H1 (cell line): ENCODE measurements around the gene ASGR2. TPM values are rescaled to one million over a fixed set of nuclear protein-coding genes. Genes with fewer than 3 reads are reported as not detected.
"Not testable (repeated sequence)": the region's sequence is repeated elsewhere in the genome, so short reads cannot be mapped to it uniquely, and the experiment has no call there.

ENCODE experiments used
- CTCF ChIA-PET: fragments of 300-600 bp; sonication (Branson Sonifier 250); formaldehyde crosslinking; loops from one replicate; lab custom pipeline; 2021; ENCODE audit not compliant: partially characterized antibody; lab: Charles Lee
- POLR2A ChIA-PET: fragments of 300-600 bp; sonication (Branson Sonifier 250); formaldehyde crosslinking; loops from one replicate; lab custom pipeline; 2021; ENCODE audit warnings: inconsistent platforms; ENCODE audit not compliant: partially characterized antibody; lab: Charles Lee
- DNase-seq, 2 experiments: peaks; one replicate each; pipeline versions ENCODE4 v3.0.0 to v3.0.0-alpha.2; 2010 to 2022; ENCODE audit warnings: low spot score in 2 of 2, low read depth in 1 of 2, mixed read lengths in 1 of 2
- FAIRE-seq: peaks from 2 replicates; lab custom pipeline; 2011; peaks lifted over from hg19 to GRCh38; lab: Jason Lieb, UNC
- H2AFZ ChIP-seq: 2 replicates; pipeline ENCODE4 v1.8.1; 2012; ENCODE audit warnings: low read length, inconsistent platforms
- H2AK5ac ChIP-seq: 2 replicates; pipeline ENCODE4 v1.6.1; 2013; ENCODE audit warnings: low read depth, low read length
- H2BK120ac ChIP-seq: replicated peaks from 2 replicates; pipeline ENCODE3; 2013; ENCODE audit warnings: low read depth, low read length, inconsistent platforms
- H2BK12ac ChIP-seq: 2 replicates; pipeline ENCODE4 v1.6.1; 2013; ENCODE audit warnings: low read depth, low read length
- H2BK15ac ChIP-seq: 2 replicates; pipeline ENCODE4 v1.6.1; 2013; ENCODE audit warnings: low read length
- H2BK20ac ChIP-seq: 2 replicates; pipeline ENCODE4 v1.6.1; 2013; ENCODE audit warnings: low read length
- H2BK5ac ChIP-seq: 2 replicates; pipeline ENCODE4 v1.6.1; 2013; ENCODE audit warnings: low read depth, low read length
- H3K14ac ChIP-seq: 2 replicates; pipeline ENCODE4 v1.6.1; 2013; ENCODE audit warnings: inconsistent platforms; ENCODE audit not compliant: insufficient read length
- H3K18ac ChIP-seq: 2 replicates; pipeline ENCODE4 v1.6.1; 2013; ENCODE audit warnings: low read length; ENCODE audit errors: extremely low read depth
- H3K23ac ChIP-seq: 2 replicates; pipeline ENCODE4 v1.6.1; 2013; ENCODE audit warnings: inconsistent platforms; ENCODE audit not compliant: insufficient read length
- H3K23me2 ChIP-seq: 2 replicates; pipeline ENCODE4 v1.6.1; 2013; ENCODE audit warnings: low read depth, low read length
- H3K27ac ChIP-seq: 2 replicates; pipeline ENCODE4 v1.6.1; 2011; ENCODE audit warnings: low read depth, low read length, inconsistent platforms
- H3K27me3 ChIP-seq, 4 experiments: replicated peaks in 1 of 4; 1 replicate in 1 of 4; 2 replicates in 3 of 4; pipeline versions ENCODE4 v1.6.1 to v1.8.1; 2011 to 2013; ENCODE audit warnings: low read length in 3 of 4, mild to moderate bottlenecking in 3 of 4, inconsistent platforms in 2 of 4, mixed read lengths in 2 of 4, moderate library complexity in 1 of 4; ENCODE audit not compliant: control insufficient read depth in 3 of 4, insufficient read depth in 3 of 4; ENCODE audit errors: extremely low read depth in 1 of 4
- H3K36me3 ChIP-seq, 4 experiments: 2 replicates each; pipeline versions ENCODE4 v1.6.1 to v1.8.1; 2011 to 2013; ENCODE audit warnings: mild to moderate bottlenecking in 4 of 4, low read length in 3 of 4, moderate library complexity in 2 of 4, control low read depth in 1 of 4, inconsistent platforms in 1 of 4; ENCODE audit not compliant: insufficient read depth in 4 of 4, control insufficient read depth in 2 of 4
- H3K4ac ChIP-seq: replicated peaks from 2 replicates; pipeline ENCODE3; 2013; ENCODE audit warnings: low read length, low read depth, mixed read lengths, inconsistent platforms; ENCODE audit not compliant: insufficient read length
- H3K4me1 ChIP-seq, 4 experiments: replicated peaks in 1 of 4; 1 replicate in 1 of 4; 2 replicates in 3 of 4; pipeline versions ENCODE4 v1.6.1 to v1.8.1; 2011 to 2013; ENCODE audit warnings: low read length in 3 of 4, inconsistent platforms in 2 of 4, mixed read lengths in 1 of 4; ENCODE audit not compliant: insufficient read depth in 4 of 4, control insufficient read depth in 3 of 4
- H3K4me2 ChIP-seq, 2 experiments: 2 replicates each; pipeline versions ENCODE4 v1.6.1 to v1.8.1; 2011 to 2013; ENCODE audit warnings: low read depth in 2 of 2, low read length in 2 of 2, control low read depth in 1 of 2, inconsistent platforms in 1 of 2, mild to moderate bottlenecking in 1 of 2; ENCODE audit not compliant: insufficient read depth in 1 of 2
- H3K4me3 ChIP-seq, 4 experiments: fragments of 200-600, 300-600 bp in 1 of 4; sonication (generic), shearing (Covaris generic), sonication (Bioruptor Twin) in 1 of 4; 2 replicates each; pipeline versions ENCODE4 v1.5.1 to v1.8.1; 2011 to 2016; ENCODE audit warnings: low read length in 4 of 4, low read depth in 3 of 4, control low read depth in 2 of 4, inconsistent platforms in 2 of 4, mild to moderate bottlenecking in 2 of 4, mixed read lengths in 1 of 4, moderate library complexity in 1 of 4; ENCODE audit not compliant: insufficient read depth in 2 of 4; ENCODE audit errors: extremely low read depth in 1 of 4
- H3K56ac ChIP-seq: replicated peaks from 2 replicates; pipeline ENCODE3; 2013; ENCODE audit warnings: low read depth, mild to moderate bottlenecking, mixed read lengths, low read length, inconsistent platforms; ENCODE audit not compliant: insufficient read length
- H3K79me1 ChIP-seq: 2 replicates; pipeline ENCODE4 v1.6.1; 2013; ENCODE audit warnings: low read depth, low read length, control low read depth
- H3K79me2 ChIP-seq, 2 experiments: 2 replicates each; pipeline versions ENCODE4 v1.6.1 to v1.8.1; 2012 to 2013; ENCODE audit warnings: low read length in 2 of 2, mild to moderate bottlenecking in 2 of 2, inconsistent platforms in 1 of 2; ENCODE audit not compliant: insufficient read depth in 2 of 2, control insufficient read depth in 1 of 2
- H3K9ac ChIP-seq, 4 experiments: replicated peaks in 1 of 4; 1 replicate in 1 of 4; 2 replicates in 3 of 4; pipeline versions ENCODE4 v1.6.1 to v1.8.1; 2011 to 2013; ENCODE audit warnings: low read depth in 3 of 4, low read length in 3 of 4, control low read depth in 2 of 4, mild to moderate bottlenecking in 2 of 4, moderate library complexity in 2 of 4, inconsistent platforms in 1 of 4; ENCODE audit errors: extremely low read depth in 1 of 4
- H3K9me3 ChIP-seq, 2 experiments: 2 replicates each; pipeline versions ENCODE4 v1.6.1 to v1.8.1; 2012 to 2013; ENCODE audit warnings: mild to moderate bottlenecking in 2 of 2, moderate library complexity in 2 of 2, control low read depth in 1 of 2, inconsistent platforms in 1 of 2, low read depth in 1 of 2, low read length in 1 of 2, mixed read lengths in 1 of 2; ENCODE audit not compliant: insufficient read depth in 2 of 2
- H4K20me1 ChIP-seq, 2 experiments: replicated peaks in 1 of 2; 2 replicates each; pipeline versions ENCODE3 to v1.8.1; 2011 to 2013; ENCODE audit warnings: inconsistent platforms in 2 of 2, low read length in 2 of 2, mild to moderate bottlenecking in 1 of 2; ENCODE audit not compliant: insufficient read depth in 2 of 2, control insufficient read depth in 1 of 2
- H4K5ac ChIP-seq: 2 replicates; pipeline ENCODE4 v1.6.1; 2013; ENCODE audit warnings: low read length, low read depth, mixed read lengths, inconsistent platforms; ENCODE audit not compliant: insufficient read length
- H4K8ac ChIP-seq: 2 replicates; pipeline ENCODE4 v1.8.0; 2013; ENCODE audit warnings: mild to moderate bottlenecking, moderate library complexity, low read length, inconsistent platforms; ENCODE audit not compliant: insufficient read depth; ENCODE audit errors: extremely low read depth
- H4K91ac ChIP-seq: replicated peaks from 2 replicates; pipeline ENCODE3; 2013; ENCODE audit warnings: low read length, mixed read lengths, inconsistent platforms; ENCODE audit not compliant: insufficient read length
- RAD21 ChIP-seq, 2 experiments: IDR thresholded peaks in 1 of 2; conservative IDR thresholded peaks in 1 of 2; 2 replicates each; pipeline ENCODE4 v1.6.1; 2011; ENCODE audit warnings: low read depth in 2 of 2, low read length in 2 of 2, improper control_type of control experiment in 1 of 2, inconsistent platforms in 1 of 2, mild to moderate bottlenecking in 1 of 2, moderate library complexity in 1 of 2
- WGBS, 2 experiments: shearing (Covaris generic) in 1 of 2; methylation state at CpG; one replicate each; pipeline versions ENCODE4 v1.1.6 to v1.1.7; 2013 to 2015; ENCODE audit warnings: low lambda C conversion rate in 2 of 2, mixed read lengths in 2 of 2, inconsistent platforms in 1 of 2, low coverage in 1 of 2, missing lambda C conversion rate in 1 of 2; ENCODE audit not compliant: insufficient replicate concordance in 2 of 2, insufficient coverage in 1 of 2, insufficient read length in 1 of 2; ENCODE audit errors: extremely low coverage in 1 of 2, missing lambda C conversion rate in 1 of 2; 5-methylcytosine and 5-hydroxymethylcytosine counted together
- polyA plus RNA-seq, 7 experiments: library from polyadenylated mRNA; depleted of rRNA in 3 of 7; stranded (reverse) in 5 of 7; unstranded in 2 of 7; fragments of >200 nt in 5 of 7; fragments of 200-250 nt in 2 of 7; gene quantifications; 1 replicate in 5 of 7; 2 replicates in 1 of 7; 4 replicates in 1 of 7; pipeline versions ENCODE4 v1.2.1 to v1.2.3, GENCODE V29; 2011 to 2013; ENCODE audit warnings: missing spikeins in 2 of 7, mixed read lengths in 2 of 7
- total RNA-seq: library from RNA; stranded (reverse); fragmentation: NEBNext Ultra II Directional; extraction: Animal tissue kit (Norgen Biotek cat#: 25700); gene quantifications from 2 replicates; pipeline ENCODE4 v1.2.1, GENCODE V29; 2021

ASGR2 gene
- total and polyA plus RNA-seq, 2 of the 8 experiments (the other 6 are each of a cell fraction or from before 2014, with no cell fraction given): 0.91 TPM; not detected in 1

DNA sequence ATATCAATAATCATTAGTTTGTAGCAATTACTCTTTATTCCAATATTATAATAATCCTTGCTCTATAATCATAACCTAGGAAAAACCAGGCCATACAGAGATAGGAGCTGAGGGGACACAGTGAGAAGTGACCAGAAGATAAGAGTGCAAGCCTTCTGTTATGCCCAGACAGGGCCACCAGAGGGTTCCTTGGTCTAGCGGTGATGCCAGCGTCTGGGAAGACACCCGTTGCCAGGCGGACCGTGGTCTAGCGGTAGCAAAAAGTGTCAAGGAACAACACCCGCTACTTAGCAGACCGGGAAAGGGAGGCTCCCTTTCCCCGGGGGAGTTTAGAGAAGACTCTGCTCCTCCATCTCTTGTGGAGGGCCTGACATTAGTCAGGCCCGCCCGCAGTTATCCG lies 11.8 kb upstream of the ASGR2 start:
- H3K9ac ChIP-seq, H3K27me3 ChIP-seq, H2BK20ac ChIP-seq, H3K23me2 ChIP-seq, H2BK12ac ChIP-seq, H2AK5ac ChIP-seq, H3K4me3 ChIP-seq, H3K23ac ChIP-seq, H2AFZ ChIP-seq, H3K4me2 ChIP-seq, H3K9me3 ChIP-seq, H4K5ac ChIP-seq, H4K91ac ChIP-seq, H2BK15ac ChIP-seq, H3K79me2 ChIP-seq, H2BK120ac ChIP-seq, H3K79me1 ChIP-seq, H2BK5ac ChIP-seq, H3K4ac ChIP-seq, FAIRE-seq, DNase-seq, H3K36me3 ChIP-seq, H3K18ac ChIP-seq, H4K8ac ChIP-seq, H3K27ac ChIP-seq, H3K14ac ChIP-seq, H4K20me1 ChIP-seq, H3K56ac ChIP-seq: not testable (repeated sequence)
- WGBS, 2 experiments: 96% methylated on average over 12 of the region's 12 CpGs; no CpG with 5 or more reads in 1 of the 2 experiments
- peaks cover 9 to 15% (median 13%) of the 10 kb centered on the region in 4 experiments for H3K4me1 ChIP-seq
- ChIA-PET POLR2A (interaction anchor here (0.6 to 1.0 kb wide), 2 partner anchors 12 to 47 kb away, joined by 3 read pairs; partner anchors contain the start of gene ASGR2), CTCF (interaction anchor here (0.6 to 9.2 kb wide), 15 partner anchors 9 to 853 kb away, joined by 3 to 48 read pairs (median 3); no protein-coding TSS in a partner anchor)
- 0 out of 4 replicates have a peak, but pooled peaks of 1 of the 2 experiments have one; percentile 14 for TF ChIP-seq RAD21 (IDR thresholded peaks at IDR 0.05 in 1 of 2, conservative IDR thresholded peaks at IDR 0.05 in 1 of 2; ENCODE audit: low read depth in 2 of 2, low read length in 2 of 2)
